K562 (cell line): ENCODE data around the gene BTBD2. TPM values are rescaled to one million over a fixed set of nuclear protein-coding genes. Genes with fewer than 3 reads are reported as not detected.

Source experiments
- CBX2 ChIP-seq: fragments of 200-600 bp; sonication (generic); IDR thresholded peaks from one replicate; pipeline ENCODE4 v1.6.1; 2012; ENCODE audit warnings: mild to moderate bottlenecking, low read length, inconsistent platforms; ENCODE audit not compliant: insufficient read depth, poor library complexity, severe bottlenecking
- CBX8 ChIP-seq: fragments of 200-600 bp; sonication (generic); IDR thresholded peaks from 2 replicates; pipeline ENCODE4 v1.6.1; 2012; ENCODE audit warnings: borderline replicate concordance, mixed run types, low read depth, mild to moderate bottlenecking, moderate library complexity, mixed read lengths, low read length, control low read depth, inconsistent platforms; ENCODE audit not compliant: poor library complexity, severe bottlenecking; ENCODE audit errors: extremely low read depth
- CEBPG ChIP-seq, 3 experiments: fragments of 200-800 bp in 1 of 3; sonication (Bioruptor generic) in 1 of 3; sonication (generic) in 1 of 3; formaldehyde crosslinking in 1 of 3; IDR thresholded peaks in 2 of 3; conservative IDR thresholded peaks in 1 of 3; 2 replicates each; pipeline versions ENCODE4 v1.6.1 to v1.8.0; 2016 to 2022; ENCODE audit warnings: missing compliant biosample characterization in 2 of 3, missing genetic modification characterization in 2 of 3, mild to moderate bottlenecking in 1 of 3, missing genetic modification reagents in 1 of 3
- EHMT2 ChIP-seq: fragments of 450-650 bp; IDR thresholded peaks from 2 replicates; pipeline ENCODE4 v1.6.1; 2018; ENCODE audit warnings: antibody characterized with exemption
- ELF1 ChIP-seq: fragments of 200-800 bp; sonication (Bioruptor generic); IDR thresholded peaks from 2 replicates; pipeline ENCODE4 v1.6.1; 2016; ENCODE audit warnings: missing genetic modification characterization, missing compliant biosample characterization
- FOSL1 ChIP-seq: fragments of 200-800 bp; sonication (Bioruptor generic); conservative IDR thresholded peaks from 2 replicates; pipeline ENCODE4 v1.6.1; 2016; ENCODE audit warnings: missing genetic modification characterization, missing compliant biosample characterization
- GATAD2A ChIP-seq: fragments of 450-650 bp; IDR thresholded peaks from 2 replicates; pipeline ENCODE4 v1.6.1; 2017
- GTF2A2 ChIP-seq: IDR thresholded peaks from 2 replicates; pipeline ENCODE4 v1.6.1; 2016; ENCODE audit warnings: mild to moderate bottlenecking, missing genetic modification characterization, missing compliant biosample characterization
- LCOR ChIP-seq: sonication (generic); formaldehyde crosslinking; IDR thresholded peaks from 2 replicates; pipeline ENCODE4 v1.8.0; 2022; ENCODE audit warnings: mild to moderate bottlenecking, missing genetic modification reagents
- NRF1 ChIP-seq, 2 experiments: fragments of 450-650 bp; IDR thresholded peaks in 1 of 2; conservative IDR thresholded peaks in 1 of 2; 2 replicates each; pipeline ENCODE4 v1.6.1; 2014; ENCODE audit warnings: mild to moderate bottlenecking in 2 of 2
- POU5F1 ChIP-seq: fragments of 150-350 bp; IDR thresholded peaks from 2 replicates; pipeline ENCODE4 v1.6.1; 2014; ENCODE audit warnings: borderline replicate concordance, low read length, low read depth, mild to moderate bottlenecking; ENCODE audit not compliant: partially characterized antibody
- PTTG1 ChIP-seq: fragments of 450-650 bp; IDR thresholded peaks from 2 replicates; pipeline ENCODE4 v1.6.1; 2016; ENCODE audit warnings: low read depth, mild to moderate bottlenecking, missing genetic modification characterization, missing compliant biosample characterization
- RUNX1 ChIP-seq: sonication (generic); IDR thresholded peaks from 2 replicates; pipeline ENCODE4 v1.6.1; 2016; ENCODE audit warnings: antibody characterized with exemption, low read depth
- TAF1 ChIP-seq: IDR thresholded peaks from 2 replicates; pipeline ENCODE4 v1.6.1; 2011; ENCODE audit warnings: mild to moderate bottlenecking, low read length, moderate library complexity; ENCODE audit not compliant: insufficient read depth, control insufficient read depth, severe bottlenecking; ENCODE audit errors: extremely low read depth
- ZNF12 ChIP-seq: sonication (generic); formaldehyde crosslinking; IDR thresholded peaks from 2 replicates; pipeline ENCODE4 v1.4.0; 2020; ENCODE audit warnings: mild to moderate bottlenecking, missing genetic modification reagents
- ZNF146 ChIP-seq: IDR thresholded peaks from one replicate; pipeline ENCODE4 v1.6.1; 2018; ENCODE audit warnings: missing compliant biosample characterization; ENCODE audit not compliant: unreplicated experiment
- ZNF23 ChIP-seq: fragments of 250-450 bp; sonication (Bioruptor Pico); IDR thresholded peaks from 2 replicates; pipeline ENCODE4 v1.4.0; 2020; ENCODE audit warnings: mild to moderate bottlenecking
- polyA plus RNA-seq, 8 experiments: library from polyadenylated mRNA; depleted of rRNA in 4 of 8; stranded (reverse) in 5 of 8; unstranded in 3 of 8; fragments of >200 nt; fragmentation: Nextera tagmentation in 2 of 8; fragmentation: Illumina TruSeq in 1 of 8; extraction: Ambion mirVana in 2 of 8; extraction: Trizol in 1 of 8; gene quantifications; 2 replicates each; pipeline versions ENCODE4 v1.2.1 to v1.2.3, GENCODE V29; 2011 to 2014; ENCODE audit warnings: inconsistent platforms in 1 of 8, missing spikeins in 1 of 8
- total RNA-seq, 7 experiments: library from RNA; depleted of rRNA in 6 of 7; stranded (reverse); fragments of >200 nt in 6 of 7; fragmentation: Illumina TruSeq in 2 of 7; extraction: Trizol in 2 of 7; gene quantifications; 2 replicates each; pipeline versions ENCODE4 v1.2.1 to v1.2.3, GENCODE V29; 2011 to 2021; ENCODE audit warnings: low replicate concordance in 1 of 7
- TF ChIP-seq, protein P1 (sequence below): fragments of 250-450 bp; sonication (Bioruptor Pico); IDR thresholded peaks from 2 replicates; pipeline ENCODE4 v1.5.0; 2020; ENCODE audit warnings: mild to moderate bottlenecking, borderline replicate concordance
- TF ChIP-seq, protein P2 (sequence below): fragments of 200-800 bp; sonication (Bioruptor generic); IDR thresholded peaks from 2 replicates; pipeline ENCODE4 v1.6.1; 2016; ENCODE audit warnings: missing genetic modification characterization, missing compliant biosample characterization

Gene BTBD2
- total and polyA plus RNA-seq, 9 of the 15 experiments (the other 6 are each of a cell fraction or from before 2014, with no cell fraction given) = 0.10 to 15.6 (median 6.9) TPM

DNA sequence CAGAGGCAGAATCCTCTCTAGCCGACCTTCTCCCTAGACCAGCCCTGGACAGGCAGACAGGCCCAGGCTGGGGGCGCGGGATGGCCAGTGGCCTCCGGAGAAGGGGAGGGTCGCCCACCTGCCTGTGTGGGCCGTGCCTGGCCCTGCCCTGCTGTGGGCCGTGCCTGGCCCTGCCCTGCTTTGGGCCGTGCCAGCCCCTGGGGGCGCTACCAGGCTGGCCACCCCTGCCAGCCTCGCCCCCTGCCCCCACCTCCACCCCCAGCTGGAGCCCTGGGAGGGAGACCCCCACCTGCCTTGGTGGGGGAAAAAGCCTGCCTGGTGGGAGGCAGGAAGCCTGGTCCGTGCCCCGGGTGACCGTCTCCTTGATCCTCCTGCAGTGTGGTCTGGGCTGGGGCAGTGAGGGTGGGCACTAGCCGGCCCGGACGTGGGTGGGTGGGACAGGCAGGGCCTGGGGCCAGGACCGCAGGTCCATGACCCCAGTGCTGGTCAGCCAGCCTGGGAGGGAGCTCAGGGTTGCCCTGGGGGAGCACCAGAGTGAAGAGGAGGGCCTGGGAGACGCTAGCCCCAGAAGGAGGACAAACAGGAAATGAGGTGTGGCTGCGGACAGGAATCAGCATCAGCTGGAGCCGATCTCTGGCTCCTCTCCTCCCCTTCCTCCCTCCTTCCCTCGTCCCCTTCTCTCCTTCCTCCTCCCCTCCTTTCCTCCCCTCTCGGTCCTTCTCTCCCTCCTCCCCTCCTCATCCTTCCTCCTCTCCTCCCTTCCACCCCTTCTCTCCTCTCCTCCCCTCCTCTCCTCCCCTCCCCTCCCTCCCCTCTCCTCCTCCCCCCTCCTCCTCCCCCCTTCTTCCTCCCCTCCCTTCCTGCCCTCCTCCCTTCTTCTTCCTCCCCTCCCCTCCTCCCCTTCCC is 40.7 kb upstream of the BTBD2 start (continued):
- TF ChIP-seq, protein P1, sequence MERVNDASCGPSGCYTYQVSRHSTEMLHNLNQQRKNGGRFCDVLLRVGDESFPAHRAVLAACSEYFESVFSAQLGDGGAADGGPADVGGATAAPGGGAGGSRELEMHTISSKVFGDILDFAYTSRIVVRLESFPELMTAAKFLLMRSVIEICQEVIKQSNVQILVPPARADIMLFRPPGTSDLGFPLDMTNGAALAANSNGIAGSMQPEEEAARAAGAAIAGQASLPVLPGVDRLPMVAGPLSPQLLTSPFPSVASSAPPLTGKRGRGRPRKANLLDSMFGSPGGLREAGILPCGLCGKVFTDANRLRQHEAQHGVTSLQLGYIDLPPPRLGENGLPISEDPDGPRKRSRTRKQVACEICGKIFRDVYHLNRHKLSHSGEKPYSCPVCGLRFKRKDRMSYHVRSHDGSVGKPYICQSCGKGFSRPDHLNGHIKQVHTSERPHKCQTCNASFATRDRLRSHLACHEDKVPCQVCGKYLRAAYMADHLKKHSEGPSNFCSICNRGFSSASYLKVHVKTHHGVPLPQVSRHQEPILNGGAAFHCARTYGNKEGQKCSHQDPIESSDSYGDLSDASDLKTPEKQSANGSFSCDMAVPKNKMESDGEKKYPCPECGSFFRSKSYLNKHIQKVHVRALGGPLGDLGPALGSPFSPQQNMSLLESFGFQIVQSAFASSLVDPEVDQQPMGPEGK (CRISPR knock-in tag) = peak; percentile 24; the same call in 1 of the 2 replicates
- TF ChIP-seq LCOR (CRISPR knock-in tag) (no peak), ZNF12 (no peak), EHMT2 (no peak), FOSL1 (tag) (0 out of 2 replicates have a peak, but pooled peaks have one; percentile 3), CBX2 (no peak), RUNX1 (no peak), PTTG1 (tag) (no peak), CEBPG (CRISPR knock-in tag; IDR thresholded peaks at IDR 0.05) (no peak), CEBPG (tag; conservative IDR thresholded peaks at IDR 0.05 in 1 of 2, IDR thresholded peaks at IDR 0.05 in 1 of 2) (no peak), GATAD2A (peak; percentile 67; the same call in 1 of the 2 replicates), ELF1 (no peak), GTF2A2 (tag) (0 out of 2 replicates have a peak, but pooled peaks have one; percentile 25), POU5F1 (no peak), TAF1 (peak; percentile 56), ZNF23 (no peak), NRF1 (conservative IDR thresholded peaks at IDR 0.05 in 1 of 2, IDR thresholded peaks at IDR 0.05 in 1 of 2) (no peak), ZNF146 (CRISPR knock-in tag) (no peak), CBX8 (no peak)
- TF ChIP-seq, protein P2, sequence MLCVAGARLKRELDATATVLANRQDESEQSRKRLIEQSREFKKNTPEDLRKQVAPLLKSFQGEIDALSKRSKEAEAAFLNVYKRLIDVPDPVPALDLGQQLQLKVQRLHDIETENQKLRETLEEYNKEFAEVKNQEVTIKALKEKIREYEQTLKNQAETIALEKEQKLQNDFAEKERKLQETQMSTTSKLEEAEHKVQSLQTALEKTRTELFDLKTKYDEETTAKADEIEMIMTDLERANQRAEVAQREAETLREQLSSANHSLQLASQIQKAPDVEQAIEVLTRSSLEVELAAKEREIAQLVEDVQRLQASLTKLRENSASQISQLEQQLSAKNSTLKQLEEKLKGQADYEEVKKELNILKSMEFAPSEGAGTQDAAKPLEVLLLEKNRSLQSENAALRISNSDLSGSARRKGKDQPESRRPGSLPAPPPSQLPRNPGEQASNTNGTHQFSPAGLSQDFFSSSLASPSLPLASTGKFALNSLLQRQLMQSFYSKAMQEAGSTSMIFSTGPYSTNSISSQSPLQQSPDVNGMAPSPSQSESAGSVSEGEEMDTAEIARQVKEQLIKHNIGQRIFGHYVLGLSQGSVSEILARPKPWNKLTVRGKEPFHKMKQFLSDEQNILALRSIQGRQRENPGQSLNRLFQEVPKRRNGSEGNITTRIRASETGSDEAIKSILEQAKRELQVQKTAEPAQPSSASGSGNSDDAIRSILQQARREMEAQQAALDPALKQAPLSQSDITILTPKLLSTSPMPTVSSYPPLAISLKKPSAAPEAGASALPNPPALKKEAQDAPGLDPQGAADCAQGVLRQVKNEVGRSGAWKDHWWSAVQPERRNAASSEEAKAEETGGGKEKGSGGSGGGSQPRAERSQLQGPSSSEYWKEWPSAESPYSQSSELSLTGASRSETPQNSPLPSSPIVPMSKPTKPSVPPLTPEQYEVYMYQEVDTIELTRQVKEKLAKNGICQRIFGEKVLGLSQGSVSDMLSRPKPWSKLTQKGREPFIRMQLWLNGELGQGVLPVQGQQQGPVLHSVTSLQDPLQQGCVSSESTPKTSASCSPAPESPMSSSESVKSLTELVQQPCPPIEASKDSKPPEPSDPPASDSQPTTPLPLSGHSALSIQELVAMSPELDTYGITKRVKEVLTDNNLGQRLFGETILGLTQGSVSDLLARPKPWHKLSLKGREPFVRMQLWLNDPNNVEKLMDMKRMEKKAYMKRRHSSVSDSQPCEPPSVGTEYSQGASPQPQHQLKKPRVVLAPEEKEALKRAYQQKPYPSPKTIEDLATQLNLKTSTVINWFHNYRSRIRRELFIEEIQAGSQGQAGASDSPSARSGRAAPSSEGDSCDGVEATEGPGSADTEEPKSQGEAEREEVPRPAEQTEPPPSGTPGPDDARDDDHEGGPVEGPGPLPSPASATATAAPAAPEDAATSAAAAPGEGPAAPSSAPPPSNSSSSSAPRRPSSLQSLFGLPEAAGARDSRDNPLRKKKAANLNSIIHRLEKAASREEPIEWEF (CRISPR knock-in tag) = 0 out of 2 replicates have a peak, but pooled peaks have one; percentile 39
